NCI-H2107 (cell line): ENCODE measurements around the gene RRM2.
"Not testable (repeated sequence)": the region's sequence is repeated elsewhere in the genome, so short reads cannot be mapped to it uniquely, and the experiment has no call there.

Experiments used
- DNase-seq: peaks from one replicate; lab custom pipeline; 2025; lab: John Stamatoyannopoulos, UW

RRM2 gene

DNA sequence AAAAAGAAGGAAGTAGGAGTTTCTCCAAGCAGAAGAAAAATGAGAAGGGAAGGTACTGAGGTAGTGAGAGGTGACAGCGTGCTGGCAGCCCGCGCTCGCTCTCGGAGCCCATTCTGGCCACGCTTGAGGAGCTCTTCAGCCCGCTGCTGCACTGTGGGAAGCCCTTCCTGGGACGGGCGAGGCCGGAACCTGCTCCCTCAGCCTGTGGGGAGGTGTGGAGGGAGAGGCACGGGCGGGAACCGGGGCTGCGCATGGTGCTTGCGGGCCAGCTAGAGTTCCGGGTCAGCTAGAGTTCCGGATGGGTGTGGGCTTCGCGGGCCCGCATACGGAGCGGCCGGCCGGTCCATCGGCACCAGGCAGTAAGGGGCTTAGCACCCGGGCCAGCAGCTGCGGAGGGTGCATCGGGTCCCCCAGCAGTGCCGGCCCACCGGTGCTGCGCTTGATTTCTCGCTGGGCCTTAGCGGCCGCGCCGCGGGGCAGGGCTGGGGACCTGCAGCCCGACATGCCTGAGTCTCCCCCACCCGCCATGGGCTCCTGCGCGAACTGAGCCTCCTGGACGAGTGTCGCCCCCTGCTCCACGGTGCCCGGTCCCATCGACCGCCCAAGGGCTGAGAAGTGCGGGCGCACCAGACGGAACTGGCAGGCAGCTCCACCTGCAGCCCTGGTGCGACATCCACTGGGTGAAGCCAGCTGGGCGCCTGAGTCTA is 31.2 kb upstream of the RRM2 start:
- no peak for DNase-seq

DNA sequence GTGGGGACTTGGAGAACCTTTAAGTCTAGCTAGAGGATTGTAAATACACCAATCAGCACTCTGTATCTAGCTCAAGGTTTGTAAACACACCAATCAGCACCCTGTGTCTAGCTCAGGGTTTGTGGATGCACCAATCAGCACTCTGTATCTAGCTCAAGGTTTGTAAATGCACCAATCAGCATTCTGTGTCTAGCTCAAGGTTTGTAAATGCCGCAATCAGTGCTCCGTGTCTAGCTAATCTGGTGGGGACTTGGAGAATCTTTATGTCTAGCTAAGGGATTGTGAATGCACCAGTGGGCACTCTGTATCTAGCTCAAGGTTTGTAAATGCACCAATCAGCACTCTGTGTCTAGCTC is 30.7 kb upstream of the RRM2 start:
- not testable (repeated sequence) for DNase-seq

DNA sequence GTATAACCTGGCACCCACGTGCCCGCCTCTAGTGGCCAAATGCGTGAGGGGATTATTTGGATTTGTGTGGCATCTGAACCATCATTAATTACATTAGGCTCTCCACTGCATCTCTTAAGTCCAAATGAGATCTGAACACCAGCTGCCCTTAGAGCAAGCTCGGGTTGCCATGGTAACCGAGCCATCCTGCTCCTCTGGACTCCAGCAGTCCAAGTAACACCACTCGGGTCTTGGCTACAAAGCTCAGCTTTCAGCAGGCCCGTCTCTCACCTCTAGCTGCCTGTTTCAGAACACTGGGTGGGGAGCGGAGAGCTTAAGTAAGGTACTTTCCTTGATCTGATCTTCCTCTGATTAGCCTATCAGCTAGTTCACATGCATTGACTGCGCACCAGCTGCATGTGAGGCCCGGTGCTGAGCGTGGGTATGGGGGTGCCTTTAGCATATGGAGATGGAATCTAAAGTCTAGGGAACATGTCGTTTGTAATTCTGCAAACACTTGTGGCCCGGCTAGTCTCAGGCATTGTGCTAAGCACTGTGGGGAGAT is 28.2 kb upstream of the RRM2 start:
- DNase-seq: no peak

DNA sequence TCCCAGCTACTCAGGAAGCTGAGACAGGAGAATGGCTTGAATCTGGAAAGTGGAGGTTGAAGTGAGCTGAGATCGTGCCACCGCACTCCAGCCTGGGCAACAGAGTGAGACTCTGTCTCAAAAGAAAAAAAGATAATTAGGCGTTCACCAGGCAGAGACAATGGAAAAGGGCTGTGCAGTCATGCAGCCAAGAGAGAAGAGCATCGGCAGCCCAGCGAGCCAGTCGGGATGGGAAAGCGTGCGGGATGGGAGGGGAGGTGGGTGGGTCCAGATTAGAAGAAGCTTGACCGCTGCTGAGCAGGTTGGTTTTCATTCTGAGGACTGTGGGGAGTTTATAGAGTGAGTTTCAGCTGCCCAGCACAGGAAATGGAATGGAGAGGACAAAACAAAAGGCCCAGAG is 27.4 kb upstream of the RRM2 start:
- DNase-seq: no peak

DNA sequence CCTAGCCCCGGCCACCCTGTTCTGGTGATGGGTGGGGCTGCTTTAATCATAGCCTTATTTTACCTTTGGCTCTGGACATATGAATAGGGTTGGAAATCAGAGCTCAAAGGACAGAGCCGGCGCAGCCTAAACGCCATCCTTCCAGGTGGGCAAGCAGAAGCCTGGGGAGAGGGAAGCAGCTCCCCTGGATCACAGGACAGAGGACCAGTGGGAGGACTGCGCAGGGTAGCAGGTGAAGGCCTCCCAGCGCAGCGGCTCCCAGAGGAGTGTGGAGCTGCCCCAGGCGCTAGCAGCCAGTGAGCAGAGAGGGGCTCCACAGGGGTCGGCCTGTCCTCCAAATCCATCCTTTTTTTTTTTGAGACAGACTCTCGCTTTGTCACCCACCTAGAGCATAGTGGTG is 25.9 kb upstream of the RRM2 start:
- no peak for DNase-seq

DNA sequence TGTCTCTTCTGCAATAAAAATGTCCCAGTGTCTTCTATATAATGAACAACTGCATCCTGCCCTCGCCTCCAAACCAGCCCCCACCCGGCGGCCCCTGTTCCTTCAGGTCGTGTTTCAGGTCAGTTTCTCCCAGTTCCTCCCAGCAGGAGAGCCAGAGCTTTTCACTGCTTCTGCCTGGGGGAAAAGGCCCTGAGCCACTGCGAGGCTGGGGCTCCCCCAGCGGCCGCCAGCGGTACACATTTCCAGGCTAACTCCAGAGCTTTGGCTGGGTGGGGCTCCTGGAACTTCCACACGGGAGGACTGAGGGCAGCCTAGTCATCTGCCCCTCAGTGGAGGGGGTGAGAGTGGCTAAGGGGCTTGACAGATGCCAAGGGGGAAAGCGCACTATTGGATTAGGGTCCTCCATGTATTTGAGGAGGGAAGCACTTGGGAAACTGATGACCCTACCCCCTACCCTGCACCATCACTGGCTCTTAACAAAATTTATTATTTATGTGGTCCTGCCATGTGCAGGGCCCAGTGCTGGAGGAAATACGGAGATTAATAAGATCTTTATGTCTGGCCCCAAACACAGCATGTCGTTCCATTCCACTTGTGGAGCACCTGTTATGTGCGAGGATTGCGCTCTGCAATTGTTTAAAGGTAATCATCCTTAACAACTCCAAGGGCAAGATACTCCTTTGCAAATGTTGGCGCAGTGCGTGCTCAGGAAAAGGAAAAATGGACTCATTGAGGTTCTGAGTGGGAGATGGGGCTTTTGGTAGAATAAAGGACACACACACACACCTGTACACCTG is 25.0 kb upstream of the RRM2 start:
- DNase-seq: peak; percentile 65

DNA sequence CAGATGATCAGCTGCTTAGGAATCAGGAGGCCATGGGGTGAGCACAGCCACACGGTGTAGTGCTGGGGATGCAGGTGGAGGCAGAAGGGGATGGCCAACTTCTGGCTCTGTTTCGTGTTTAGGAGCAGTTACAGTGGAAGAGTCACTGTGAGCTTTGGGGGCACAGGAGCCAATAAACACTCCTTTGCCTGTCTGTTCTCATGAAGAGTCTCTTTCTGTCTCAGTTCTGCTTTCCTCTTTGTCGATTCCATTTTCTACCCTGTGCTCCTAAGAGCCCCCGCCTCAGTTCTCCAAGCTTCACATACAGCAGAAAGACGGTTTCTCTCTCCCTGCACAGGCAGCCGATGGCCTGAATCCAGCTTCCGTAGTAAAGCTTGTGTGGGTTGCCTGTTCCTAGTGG is 21.0 kb upstream of the RRM2 start:
- DNase-seq: no peak

DNA sequence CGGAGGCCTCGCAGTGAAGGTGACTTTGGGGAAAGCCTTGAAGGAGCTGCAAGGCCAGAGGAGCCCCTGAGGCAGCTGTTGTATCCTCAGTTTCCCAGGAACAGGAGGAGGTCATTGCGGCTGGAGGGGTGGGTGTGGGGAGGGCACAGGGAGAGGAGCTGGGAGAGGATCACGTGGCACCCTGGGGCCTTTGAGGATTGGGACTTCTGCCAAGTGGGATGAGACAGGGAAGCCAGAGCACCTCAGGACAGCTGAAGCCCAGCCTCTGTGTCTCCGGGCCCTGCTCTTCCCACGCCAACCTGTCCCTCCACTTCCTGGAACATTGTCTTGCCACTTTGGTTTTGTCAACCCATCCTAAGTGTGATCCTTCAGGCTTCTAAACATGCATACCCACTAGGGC is 19.4 kb upstream of the RRM2 start:
- DNase-seq: no peak

DNA sequence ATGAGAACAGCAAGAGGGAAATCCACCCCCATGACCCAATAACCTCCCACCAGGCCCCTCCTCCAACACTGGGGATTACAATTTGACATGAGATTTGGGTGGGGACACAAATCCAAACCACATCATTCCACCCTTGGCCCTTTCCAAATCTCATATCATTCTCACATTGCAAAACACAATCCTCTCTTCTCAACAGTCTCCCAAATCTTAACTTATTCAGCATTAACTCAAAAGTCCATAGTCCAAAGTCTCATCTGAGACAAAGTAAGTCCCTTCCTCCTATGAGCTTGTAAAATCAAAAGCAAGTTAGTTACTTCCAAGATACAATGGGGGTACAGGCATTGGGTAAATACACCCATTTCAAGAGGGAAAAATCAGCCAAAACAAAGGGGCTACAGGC is 17.6 kb upstream of the RRM2 start:
- DNase-seq: not testable (repeated sequence)

DNA sequence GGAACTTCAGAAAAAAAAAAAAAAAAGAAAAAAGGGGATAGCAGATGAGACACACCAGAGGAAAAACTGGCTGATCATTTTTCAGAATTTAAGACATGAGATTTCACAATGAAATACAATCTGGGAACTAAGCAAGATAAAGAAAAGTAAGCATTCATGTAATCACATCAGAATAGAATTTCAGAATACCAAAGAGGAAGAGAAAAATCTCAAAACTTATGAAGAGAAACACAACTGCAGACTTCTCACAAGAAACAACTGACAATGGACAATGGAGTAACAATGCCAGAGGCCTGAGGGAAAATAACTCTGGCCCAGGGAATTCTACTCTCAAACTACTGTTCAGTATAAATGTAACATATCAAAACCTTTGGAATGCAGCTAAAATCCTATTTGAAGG is 13.2 kb upstream of the RRM2 start:
- no peak for DNase-seq

DNA sequence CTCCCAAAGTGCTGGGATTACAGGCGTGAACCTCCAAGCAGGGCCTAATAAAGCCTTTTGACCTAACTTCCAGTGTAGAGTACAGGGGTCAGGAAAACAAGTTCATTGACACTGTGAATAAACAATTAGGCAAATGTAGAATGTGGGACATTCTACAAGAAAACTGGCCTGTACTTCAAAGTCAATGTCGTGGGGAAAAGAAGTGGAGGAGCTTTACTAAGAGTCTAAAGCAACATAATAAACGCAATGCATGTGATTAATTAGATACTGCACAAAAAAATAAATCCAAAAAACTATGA is 3.6 kb upstream of the RRM2 start:
- no peak for DNase-seq

DNA sequence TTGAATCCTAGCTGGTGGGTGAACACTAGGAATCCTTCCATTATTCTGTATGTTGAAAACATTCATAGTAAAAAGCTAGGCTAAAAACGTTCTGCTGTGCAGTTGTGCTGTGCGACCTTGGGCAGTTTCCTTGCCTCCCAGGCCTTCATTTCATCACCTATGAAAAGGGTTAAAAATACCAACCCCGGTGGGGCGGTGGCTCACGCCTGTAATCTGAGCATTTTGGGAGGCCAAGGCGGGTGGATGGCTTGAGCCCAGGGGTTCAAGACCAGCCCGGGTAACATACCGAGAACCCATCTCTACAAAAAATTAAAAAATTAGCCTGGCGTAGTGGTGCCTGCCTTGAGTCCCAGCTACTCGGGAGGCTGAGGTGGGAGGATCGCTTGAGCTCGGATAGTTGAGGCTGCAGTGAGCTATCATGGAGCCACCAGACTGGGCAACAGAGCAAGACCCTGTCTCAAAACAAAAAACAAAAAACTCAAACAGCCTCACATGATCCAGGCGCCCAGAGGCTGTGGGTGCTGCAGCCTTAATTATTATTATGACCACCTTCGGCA is 2.9 kb upstream of the RRM2 start:
- DNase-seq: no peak

DNA sequence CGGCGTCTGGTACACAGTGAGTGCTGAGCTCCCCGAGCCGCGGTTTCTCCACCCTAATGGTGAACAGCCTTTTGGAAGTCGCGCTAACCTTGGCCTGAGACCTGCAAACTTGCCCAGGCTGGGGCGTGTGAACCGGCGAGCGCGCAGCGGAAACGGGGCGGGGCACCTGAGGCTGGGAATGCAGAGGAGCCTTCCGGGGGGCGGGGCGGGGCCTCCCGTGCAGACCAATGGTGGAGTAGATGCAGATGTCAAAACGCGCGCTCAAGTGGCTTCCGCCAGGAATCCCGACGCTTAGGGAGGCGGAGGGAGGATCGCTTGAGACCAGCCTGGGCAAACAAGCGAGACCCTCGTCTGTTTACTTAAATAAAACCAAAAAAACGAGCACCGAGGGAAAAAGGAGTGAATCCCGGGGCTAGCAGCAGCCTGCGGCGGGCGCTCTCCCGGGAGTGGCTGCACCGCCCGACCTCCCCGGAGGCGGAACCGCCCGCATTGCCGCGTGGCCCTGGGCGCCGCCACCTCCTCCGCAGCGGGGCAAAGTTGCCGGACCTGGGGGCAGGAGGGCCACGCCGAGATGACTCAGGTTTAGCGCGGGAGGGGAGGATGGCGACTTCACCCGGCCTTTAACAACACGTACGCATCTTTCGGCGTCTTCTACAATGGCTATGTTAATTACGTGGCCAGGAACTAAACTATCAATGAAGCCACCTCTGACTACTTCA is 2.2 kb upstream of the RRM2 start:
- peak; percentile 68 for DNase-seq

DNA sequence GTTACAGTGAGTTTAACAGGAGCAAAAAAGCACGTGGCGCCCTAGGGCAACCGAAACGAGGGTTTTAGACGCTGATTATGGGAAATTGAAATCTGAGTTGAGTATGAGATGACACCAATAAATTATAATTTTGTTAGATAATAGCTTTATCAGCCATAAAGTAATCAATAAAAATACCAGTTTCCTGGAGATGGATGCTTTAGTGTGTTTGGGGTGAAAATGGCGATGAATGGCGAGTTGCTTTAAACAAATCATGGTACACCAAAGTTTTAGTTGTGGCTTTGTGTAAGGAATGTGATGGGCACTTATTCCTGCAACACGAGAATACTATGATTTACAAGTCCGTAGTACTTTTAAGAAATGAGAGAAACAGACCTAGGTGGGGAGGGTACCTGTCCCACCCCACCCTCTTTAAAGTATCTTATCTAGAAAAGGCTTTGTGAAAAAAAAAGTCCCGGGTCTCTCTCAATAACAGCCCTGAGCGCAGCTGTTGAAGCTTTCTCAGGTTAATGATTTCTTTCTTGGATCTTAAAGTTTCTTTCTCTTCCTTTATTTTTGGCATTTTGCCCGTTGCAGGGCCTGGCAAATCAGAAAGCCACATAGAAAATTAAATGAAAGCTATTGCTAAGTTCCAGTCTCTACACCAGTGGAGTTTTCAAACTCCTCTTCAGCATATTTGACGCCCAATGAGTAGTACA is 1.5 kb upstream of the RRM2 start:
- no peak for DNase-seq

DNA sequence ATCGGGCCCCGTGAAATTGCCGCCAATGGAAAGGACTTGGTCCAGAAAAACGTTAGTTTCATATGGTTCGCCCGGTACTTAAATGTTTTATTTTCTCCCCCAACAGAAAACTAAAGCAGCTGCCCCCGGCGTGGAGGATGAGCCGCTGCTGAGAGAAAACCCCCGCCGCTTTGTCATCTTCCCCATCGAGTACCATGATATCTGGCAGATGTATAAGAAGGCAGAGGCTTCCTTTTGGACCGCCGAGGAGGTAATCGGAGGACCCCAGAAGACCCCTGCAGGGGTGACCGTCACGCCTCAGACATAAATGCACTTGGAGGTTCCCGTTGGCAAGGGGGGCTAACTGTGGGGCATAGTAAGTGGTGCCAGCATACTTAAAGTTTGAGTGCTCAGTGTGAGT is 742 bp downstream of the RRM2 start:
- no peak for DNase-seq

DNA sequence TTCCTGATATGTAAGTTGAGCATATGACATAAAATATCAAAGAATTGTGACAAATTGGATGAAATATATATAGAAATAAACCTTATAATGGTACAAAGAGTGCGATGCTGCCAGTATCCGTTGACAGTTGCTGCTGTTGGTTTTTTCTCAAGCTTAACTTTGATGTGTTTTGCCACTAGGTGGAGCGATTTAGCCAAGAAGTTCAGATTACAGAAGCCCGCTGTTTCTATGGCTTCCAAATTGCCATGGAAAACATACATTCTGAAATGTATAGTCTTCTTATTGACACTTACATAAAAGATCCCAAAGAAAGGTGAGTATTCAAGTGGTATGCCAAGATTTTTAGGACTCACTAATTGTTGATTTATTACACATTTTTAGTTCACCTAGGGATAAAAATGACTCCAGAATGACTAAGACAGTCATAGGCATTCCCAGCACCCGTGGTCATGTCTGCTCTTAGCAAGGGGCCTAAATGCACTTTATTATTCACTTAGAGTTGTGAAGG is 2.1 kb downstream of the RRM2 start:
- DNase-seq: no peak

DNA sequence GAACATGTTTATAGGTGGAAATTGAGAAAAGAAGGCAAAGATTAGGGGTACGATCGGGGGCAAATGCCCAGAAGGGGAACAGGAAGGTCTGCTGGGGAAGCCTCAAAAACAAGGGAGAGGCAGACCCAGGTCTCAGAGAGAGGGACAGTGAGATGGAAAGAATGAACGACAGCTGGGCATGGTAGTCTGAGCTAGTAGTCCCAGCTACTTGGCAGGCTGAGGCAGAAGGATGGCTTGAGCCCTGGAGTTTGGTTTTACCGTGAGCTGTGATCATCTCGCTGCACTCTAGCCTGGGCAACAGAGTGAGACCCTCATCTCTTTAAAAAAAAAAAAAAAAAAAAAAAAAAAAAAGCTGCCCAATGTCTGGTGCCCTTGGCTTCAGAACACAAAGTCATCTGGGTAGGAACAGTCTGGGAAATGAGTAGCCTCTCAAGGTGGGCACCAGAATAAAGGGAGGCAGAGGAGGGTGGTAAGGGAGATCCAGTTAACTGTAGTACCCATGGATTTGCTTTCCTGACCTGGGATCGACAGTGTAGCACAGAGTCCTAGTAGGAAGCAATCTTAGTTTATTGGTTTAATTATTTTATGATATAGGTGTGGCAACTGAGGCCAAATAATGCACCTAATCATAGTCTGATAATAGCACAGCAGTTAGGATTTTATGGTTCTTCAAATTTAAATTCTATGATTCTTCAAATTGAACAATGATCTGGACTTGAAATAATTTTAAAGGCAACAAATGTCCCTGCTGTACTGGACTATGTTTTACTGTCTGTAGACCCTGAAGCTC is 3.5 kb downstream of the RRM2 start:
- DNase-seq: no peak

DNA sequence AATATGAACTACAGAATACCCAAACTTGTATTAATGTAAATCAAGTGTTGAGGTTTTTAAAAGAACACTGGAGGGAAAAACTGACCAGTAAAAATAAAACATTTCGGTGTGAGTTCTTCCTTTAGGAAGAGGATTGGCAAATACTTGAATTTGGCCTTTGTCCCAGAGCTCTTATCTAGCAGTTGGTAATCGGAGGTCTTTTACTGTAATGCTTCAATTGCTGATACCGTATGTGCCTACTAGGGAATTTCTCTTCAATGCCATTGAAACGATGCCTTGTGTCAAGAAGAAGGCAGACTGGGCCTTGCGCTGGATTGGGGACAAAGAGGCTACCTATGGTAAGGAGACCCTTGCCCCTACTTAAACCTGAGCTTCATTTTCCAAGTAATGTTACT is 4.1 kb downstream of the RRM2 start:
- DNase-seq: no peak

DNA sequence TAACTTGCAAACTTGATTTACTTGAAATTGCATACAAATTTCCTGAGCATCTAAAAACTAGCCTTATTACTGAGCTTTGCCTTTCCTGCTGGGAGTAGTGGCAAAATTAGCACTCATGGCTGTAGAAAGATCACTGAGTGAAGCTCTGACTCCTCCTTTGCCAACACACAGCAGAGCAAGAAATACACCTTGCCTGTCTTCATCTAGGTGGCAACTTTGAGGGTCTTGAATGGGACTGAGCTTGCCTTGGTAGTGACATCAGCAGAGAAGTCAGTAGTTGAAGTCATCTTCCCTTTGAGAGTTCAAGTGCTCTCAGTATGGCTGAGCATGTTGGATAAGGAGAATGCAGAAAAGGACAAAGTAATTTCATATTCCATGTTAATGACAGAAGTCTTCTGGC is 5.9 kb downstream of the RRM2 start:
- no peak for DNase-seq

DNA sequence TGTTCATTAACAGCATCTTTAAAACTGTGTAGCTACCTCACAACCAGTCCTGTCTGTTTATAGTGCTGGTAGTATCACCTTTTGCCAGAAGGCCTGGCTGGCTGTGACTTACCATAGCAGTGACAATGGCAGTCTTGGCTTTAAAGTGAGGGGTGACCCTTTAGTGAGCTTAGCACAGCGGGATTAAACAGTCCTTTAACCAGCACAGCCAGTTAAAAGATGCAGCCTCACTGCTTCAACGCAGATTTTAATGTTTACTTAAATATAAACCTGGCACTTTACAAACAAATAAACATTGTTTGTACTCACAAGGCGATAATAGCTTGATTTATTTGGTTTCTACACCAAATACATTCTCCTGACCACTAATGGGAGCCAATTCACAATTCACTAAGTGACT is 7.0 kb downstream of the RRM2 start:
- no peak for DNase-seq

DNA sequence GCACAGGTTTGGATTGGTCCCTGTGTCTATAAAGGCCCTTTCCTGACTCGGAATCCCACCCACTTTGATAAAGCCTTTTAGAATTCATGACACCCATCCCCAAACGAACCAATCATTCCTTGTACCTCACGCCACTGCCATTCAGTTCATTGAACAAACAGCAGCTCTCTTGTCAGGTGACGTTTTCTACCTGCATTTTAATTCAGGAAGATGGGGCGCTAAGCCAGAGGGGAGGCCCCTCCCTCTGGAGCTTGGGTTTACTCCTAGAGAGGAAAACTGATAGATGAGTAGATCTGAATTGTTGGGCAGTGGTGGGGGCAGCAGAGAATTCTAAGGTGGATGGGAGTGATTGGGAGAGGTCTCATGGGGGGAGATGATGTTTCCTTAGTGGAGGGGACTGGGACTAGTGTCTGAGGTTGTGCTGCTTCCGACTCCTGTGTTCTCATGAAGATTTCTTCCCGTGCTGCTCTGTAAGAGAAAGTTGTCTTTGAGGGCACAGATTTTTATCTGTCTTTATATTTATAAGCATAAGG is 9.6 kb downstream of the RRM2 start:
- no peak for DNase-seq
